DND-41 (cell line): ENCODE results near the gene NDRG2.

Experiments
- EZH2 ChIP-seq: IDR thresholded peaks from 3 replicates; pipeline ENCODE4 v1.6.1; 2012; ENCODE audit warnings: borderline replicate concordance, low read depth, mild to moderate bottlenecking, moderate library complexity, low read length, inconsistent platforms; ENCODE audit not compliant: severe bottlenecking
- TF ChIP-seq, protein P1 (sequence below): IDR thresholded peaks from 2 replicates; pipeline ENCODE4 v1.5.1; 2012; ENCODE audit warnings: borderline replicate concordance, low read length, moderate library complexity, mild to moderate bottlenecking; ENCODE audit not compliant: poor library complexity, severe bottlenecking; ENCODE audit errors: extremely low read depth

DNA sequence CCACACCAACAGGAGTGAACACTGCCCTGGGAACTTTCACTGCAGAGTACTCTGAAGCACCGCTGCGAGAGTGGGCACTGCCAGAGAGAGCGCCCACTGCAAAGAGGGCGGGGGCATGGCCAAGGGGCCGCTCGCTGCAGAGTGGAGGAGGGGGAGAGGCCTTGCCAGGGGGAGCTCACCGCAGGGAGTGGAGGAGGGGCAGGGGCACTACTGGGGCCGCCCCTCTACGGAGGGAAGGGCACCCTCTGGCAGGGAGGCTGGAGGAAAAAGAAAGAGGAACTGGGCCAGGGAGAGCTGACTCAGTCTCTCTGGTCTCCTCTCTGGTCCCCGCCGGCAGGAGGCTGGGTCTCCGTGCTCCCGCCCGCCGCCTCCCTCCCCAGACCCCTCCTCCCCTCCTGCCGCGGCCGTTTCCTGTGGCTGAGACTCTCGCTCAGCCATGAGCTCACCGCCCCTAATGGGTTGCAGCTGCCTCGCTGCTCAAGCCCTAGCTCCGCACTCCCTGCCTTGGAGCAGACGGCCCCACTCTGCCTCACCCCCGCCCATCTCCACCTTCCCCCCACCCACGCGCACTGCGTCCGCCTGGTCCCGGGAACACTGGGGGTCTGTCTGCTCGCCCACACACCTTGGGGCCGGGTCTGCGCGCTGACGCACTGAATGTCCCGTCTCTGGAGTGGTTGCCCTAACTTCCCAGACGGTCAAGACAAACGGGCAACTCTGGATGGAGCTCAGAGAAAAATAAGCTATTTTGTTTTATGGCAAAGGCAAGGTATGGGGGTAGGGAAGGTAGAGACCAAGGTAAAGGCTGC is 46.6 kb upstream of the NDRG2 start:
- TF ChIP-seq, protein P1, sequence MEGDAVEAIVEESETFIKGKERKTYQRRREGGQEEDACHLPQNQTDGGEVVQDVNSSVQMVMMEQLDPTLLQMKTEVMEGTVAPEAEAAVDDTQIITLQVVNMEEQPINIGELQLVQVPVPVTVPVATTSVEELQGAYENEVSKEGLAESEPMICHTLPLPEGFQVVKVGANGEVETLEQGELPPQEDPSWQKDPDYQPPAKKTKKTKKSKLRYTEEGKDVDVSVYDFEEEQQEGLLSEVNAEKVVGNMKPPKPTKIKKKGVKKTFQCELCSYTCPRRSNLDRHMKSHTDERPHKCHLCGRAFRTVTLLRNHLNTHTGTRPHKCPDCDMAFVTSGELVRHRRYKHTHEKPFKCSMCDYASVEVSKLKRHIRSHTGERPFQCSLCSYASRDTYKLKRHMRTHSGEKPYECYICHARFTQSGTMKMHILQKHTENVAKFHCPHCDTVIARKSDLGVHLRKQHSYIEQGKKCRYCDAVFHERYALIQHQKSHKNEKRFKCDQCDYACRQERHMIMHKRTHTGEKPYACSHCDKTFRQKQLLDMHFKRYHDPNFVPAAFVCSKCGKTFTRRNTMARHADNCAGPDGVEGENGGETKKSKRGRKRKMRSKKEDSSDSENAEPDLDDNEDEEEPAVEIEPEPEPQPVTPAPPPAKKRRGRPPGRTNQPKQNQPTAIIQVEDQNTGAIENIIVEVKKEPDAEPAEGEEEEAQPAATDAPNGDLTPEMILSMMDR = no peak
- TF ChIP-seq EZH2 = peak; percentile 51
